Measurements from ENCODE around the gene EGFL7. TPM values are rescaled to one million over a fixed set of nuclear protein-coding genes. Genes with fewer than 3 reads are reported as not detected.

EGFL7 gene
- total RNA-seq, 2 experiments from 2014 or later: 1.1 to 1.6 TPM

GRCh38 chr9:136645352-136645902 is 17.3 kb upstream of the EGFL7 start:
- CTCF ChIA-PET: interaction anchor here (1.0 to 3.5 kb wide), 3 partner anchors 14 to 161 kb away, joined by 3 to 16 read pairs (median 4); no protein-coding TSS in a partner anchor
- Mint-ChIP-seq H3K27me3 (peaks cover 19% of the 10 kb centered on the region), H3K4me3 (no peak overlapping the region), H3K9me3 (no peaks in the 10 kb centered on the region), H3K4me1 (ENCODE audit: low read depth) (no peaks in the 10 kb centered on the region), H3K27ac (no peak overlapping the region), H3K36me3 (ENCODE audit: low read depth) (no peaks in the 10 kb centered on the region)
- ATAC-seq (no peak), DNase-seq (no peak)
- POLR2A ChIA-PET: interaction anchor here (0.5 to 0.9 kb wide), 2 partner anchors 83 to 154 kb away, joined by 3 to 4 read pairs; no protein-coding TSS in a partner anchor
- no peak for TF ChIP-seq CTCF (IDR thresholded peaks at IDR 0.05)
- intact Hi-C loops (cut with micrococcal nuclease): no loop called here

- CTCF ChIA-PET: interaction anchor here (1.0 to 3.5 kb wide), 3 partner anchors 158 to 162 kb away, joined by 3 to 16 read pairs (median 3); no protein-coding TSS in a partner anchor
- Mint-ChIP-seq H3K27ac (no peak overlapping the region), H3K4me3 (no peak overlapping the region), H3K9me3 (no peaks in the 10 kb centered on the region), H3K4me1 (ENCODE audit: low read depth) (no peaks in the 10 kb centered on the region), H3K27me3 (peaks cover 19% of the 10 kb centered on the region), H3K36me3 (ENCODE audit: low read depth) (no peaks in the 10 kb centered on the region)
- no peak for DNase-seq
- intact Hi-C loops (cut with micrococcal nuclease): no loop called here
- POLR2A ChIA-PET: interaction anchor here (0.5 kb wide), 1 partner anchor 154 kb away, joined by 3 read pairs; no protein-coding TSS in a partner anchor
- TF ChIP-seq CTCF (IDR thresholded peaks at IDR 0.05): no peak
- ATAC-seq: no peak
Measured at GRCh38 chr9:136645903-136646754, 16.6 kb upstream of the EGFL7 start.

GRCh38 chr9:136646827-136647711 is 15.6 kb upstream of the EGFL7 start:
- H3K27ac Mint-ChIP-seq: no peak overlapping the region
- no peak overlapping the region for H3K4me3 Mint-ChIP-seq
- ChIA-PET CTCF (interaction anchor here (1.1 to 1.6 kb wide), 3 partner anchors 15 to 160 kb away, joined by 3 to 5 read pairs (median 3); no protein-coding TSS in a partner anchor), POLR2A (no interaction called here)
- peaks cover 19% of the 10 kb centered on the region for H3K27me3 Mint-ChIP-seq
- no peaks in the 10 kb centered on the region for H3K4me1 Mint-ChIP-seq (ENCODE audit: low read depth)
- DNase-seq (no peak), ATAC-seq (no peak)
- no peaks in the 10 kb centered on the region for H3K36me3 Mint-ChIP-seq (ENCODE audit: low read depth)
- TF ChIP-seq CTCF (IDR thresholded peaks at IDR 0.05): no peak
- H3K9me3 Mint-ChIP-seq: no peaks in the 10 kb centered on the region
- intact Hi-C loops (cut with micrococcal nuclease): no loop called here

GRCh38 chr9:136648751-136649150 is 14.0 kb upstream of the EGFL7 start:
- DNase-seq (no peak), ATAC-seq (no peak)
- no peaks in the 10 kb centered on the region for H3K36me3 Mint-ChIP-seq (ENCODE audit: low read depth)
- intact Hi-C loops (cut with micrococcal nuclease): no loop called here
- H3K9me3 Mint-ChIP-seq: no peaks in the 10 kb centered on the region
- H3K27me3 Mint-ChIP-seq: peaks cover 13% of the 10 kb centered on the region
- no peak overlapping the region for H3K27ac Mint-ChIP-seq
- H3K4me3 Mint-ChIP-seq: no peak overlapping the region
- CTCF ChIA-PET: interaction anchor here (1.6 kb wide), 1 partner anchor 23 kb away, joined by 5 read pairs; no protein-coding TSS in a partner anchor
- H3K4me1 Mint-ChIP-seq (ENCODE audit: low read depth): no peaks in the 10 kb centered on the region
- POLR2A ChIA-PET: no interaction called here
- TF ChIP-seq CTCF (IDR thresholded peaks at IDR 0.05): no peak
